MG63 (cell line): Measurements from ENCODE around the gene DMD. TPM values are rescaled to one million over a fixed set of nuclear protein-coding genes. Genes with fewer than 3 reads are reported as not detected.

ENCODE experiments used
- DNase-seq: peaks from one replicate; pipeline ENCODE4 v3.0.0-alpha.2; 2020
- H3K27me3 ChIP-seq: fragments of 250-450 bp; sonication (Bioruptor Pico); 2 replicates; pipeline ENCODE4 v1.5.1; 2020; ENCODE audit warnings: mild to moderate bottlenecking, moderate library complexity
- H3K36me3 ChIP-seq: fragments of 250-450 bp; sonication (Bioruptor Pico); 2 replicates; pipeline ENCODE4 v1.5.1; 2020; ENCODE audit warnings: mild to moderate bottlenecking, moderate library complexity
- H3K4me3 ChIP-seq: fragments of 250-450 bp; sonication (Bioruptor Pico); 2 replicates; pipeline ENCODE4 v1.5.1; 2020; ENCODE audit warnings: mild to moderate bottlenecking, moderate library complexity
- H3K9me3 ChIP-seq: fragments of 250-450 bp; sonication (Bioruptor Pico); 2 replicates; pipeline ENCODE4 v1.5.1; 2020; ENCODE audit warnings: mild to moderate bottlenecking, moderate library complexity
- total RNA-seq: library from RNA; depleted of rRNA; stranded (reverse); fragments of >200 nt; shearing (Covaris generic); gene quantifications from 2 replicates; pipeline ENCODE4 v1.2.3, GENCODE V29; 2014; ENCODE audit warnings: low replicate concordance

DMD gene
- total RNA-seq, 1 experiment from 2014 or later = 11.5 TPM

DNA sequence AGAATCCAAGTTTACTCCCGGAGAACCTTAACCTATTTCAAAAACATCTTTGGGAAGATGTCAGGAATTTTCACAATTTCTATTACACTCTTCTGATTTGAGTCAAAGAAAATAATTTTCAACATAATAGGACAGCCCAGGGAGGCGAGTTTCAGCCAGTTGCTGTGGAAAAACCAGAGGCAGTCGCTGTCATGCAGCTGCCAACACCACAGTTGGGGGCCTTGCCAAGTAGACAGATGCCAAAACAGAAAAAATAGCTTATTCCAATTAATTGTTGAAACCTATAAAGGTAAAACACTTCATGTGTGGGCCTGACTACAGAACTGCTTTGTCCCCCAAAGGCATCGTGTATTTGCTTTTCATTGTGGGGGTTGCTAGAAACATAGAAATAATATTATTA is 225.8 kb downstream of the DMD start:
- H3K9me3 ChIP-seq = no peaks in the 10 kb centered on the region
- H3K4me3 ChIP-seq = no peak overlapping the region
- H3K36me3 ChIP-seq = no peaks in the 10 kb centered on the region
- no peak for DNase-seq
- H3K27me3 ChIP-seq = no peaks in the 10 kb centered on the region

- no peaks in the 10 kb centered on the region for H3K9me3 ChIP-seq
- no peak for DNase-seq
- H3K4me3 ChIP-seq = no peak overlapping the region
- no peaks in the 10 kb centered on the region for H3K27me3 ChIP-seq
- no peaks in the 10 kb centered on the region for H3K36me3 ChIP-seq
Observed at GRCh38 chrX:32966821-32967355, 244.5 kb downstream of the DMD start.

DNA sequence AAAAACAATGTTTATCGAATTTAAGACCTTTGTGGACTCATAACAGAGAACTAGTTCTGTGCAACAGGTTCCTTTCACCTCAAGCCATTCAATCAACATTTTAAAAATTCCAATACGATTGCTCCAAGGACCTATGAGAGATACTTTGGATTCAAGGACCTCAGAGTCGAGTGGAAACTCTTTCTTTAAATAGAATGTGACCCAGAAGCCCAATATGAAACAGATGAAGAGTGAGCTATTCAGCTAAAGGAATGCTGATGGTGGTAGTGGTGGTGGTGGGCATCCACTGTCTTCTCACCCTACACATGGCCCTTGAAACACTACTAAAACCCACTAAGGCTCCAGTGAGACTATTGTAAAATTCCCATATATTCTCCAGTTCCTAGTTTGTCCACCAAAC is 257.2 kb downstream of the DMD start:
- no peak for DNase-seq
- Histone ChIP-seq H3K27me3 (no peaks in the 10 kb centered on the region), H3K4me3 (no peak overlapping the region), H3K36me3 (no peaks in the 10 kb centered on the region), H3K9me3 (no peaks in the 10 kb centered on the region)

DNA sequence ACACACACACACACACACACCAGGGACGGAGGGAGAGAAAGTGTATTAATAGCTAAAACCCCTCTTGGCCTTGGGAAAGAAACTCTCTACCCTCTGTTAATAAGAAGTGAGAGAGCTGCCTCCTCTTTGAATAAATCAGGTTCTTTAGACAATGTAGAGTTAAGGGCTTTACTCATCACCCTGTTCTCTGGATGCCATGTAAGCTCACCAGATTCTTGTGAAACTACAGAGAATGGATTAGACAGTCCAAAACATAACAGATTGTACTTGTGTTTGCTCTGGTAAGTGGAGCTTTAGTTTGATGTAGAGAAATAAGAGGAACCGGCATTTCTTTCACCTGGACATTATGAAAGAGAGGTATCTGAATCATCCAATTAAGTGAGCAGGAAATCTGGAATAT is 263.2 kb downstream of the DMD start:
- Histone ChIP-seq H3K9me3 (no peaks in the 10 kb centered on the region), H3K27me3 (no peaks in the 10 kb centered on the region), H3K4me3 (no peak overlapping the region), H3K36me3 (no peaks in the 10 kb centered on the region)
- DNase-seq = no peak

DNA sequence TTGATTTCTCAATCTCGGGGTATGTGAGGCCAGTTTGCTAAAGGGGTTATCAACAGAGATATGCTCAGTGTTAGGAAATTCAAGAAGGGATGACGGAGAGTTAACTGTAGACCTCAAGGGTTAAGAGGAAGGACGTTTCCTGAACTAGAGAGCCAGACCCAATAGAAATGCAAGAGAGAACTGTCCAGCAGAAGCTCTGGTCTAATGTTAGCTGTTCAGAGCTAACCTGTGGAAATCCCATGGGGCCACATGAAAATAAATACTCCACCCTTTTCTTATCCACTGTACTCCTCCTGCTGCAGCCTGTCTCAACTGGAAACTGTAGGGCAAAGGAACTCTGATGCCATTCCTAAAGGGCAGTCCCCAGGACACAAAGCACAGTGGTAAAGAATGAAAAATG is 274.3 kb downstream of the DMD start:
- DNase-seq = no peak
- Histone ChIP-seq H3K9me3 (no peaks in the 10 kb centered on the region), H3K4me3 (no peak overlapping the region), H3K27me3 (no peaks in the 10 kb centered on the region), H3K36me3 (no peaks in the 10 kb centered on the region)

DNA sequence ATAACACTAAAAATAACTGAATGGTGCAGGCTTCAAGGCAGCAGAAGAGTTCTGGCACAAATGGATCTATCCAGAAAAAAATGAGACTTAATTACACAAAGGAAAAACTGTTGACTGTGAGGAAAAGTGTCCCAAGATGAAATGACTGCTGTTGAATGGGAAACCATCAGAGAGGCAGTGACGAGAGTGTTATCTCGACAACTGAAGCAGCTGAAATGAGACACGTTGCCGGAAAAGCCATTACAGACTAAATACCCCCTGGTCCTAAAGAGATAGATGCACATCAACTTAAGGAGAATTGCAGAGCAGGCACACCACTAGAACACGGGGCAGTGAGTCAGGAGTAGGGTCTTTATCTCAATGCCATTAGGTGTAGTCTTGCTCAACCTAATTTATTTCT is 277.8 kb downstream of the DMD start:
- H3K36me3 ChIP-seq = no peaks in the 10 kb centered on the region
- no peaks in the 10 kb centered on the region for H3K27me3 ChIP-seq
- no peak overlapping the region for H3K4me3 ChIP-seq
- DNase-seq = no peak
- H3K9me3 ChIP-seq = no peaks in the 10 kb centered on the region

DNA sequence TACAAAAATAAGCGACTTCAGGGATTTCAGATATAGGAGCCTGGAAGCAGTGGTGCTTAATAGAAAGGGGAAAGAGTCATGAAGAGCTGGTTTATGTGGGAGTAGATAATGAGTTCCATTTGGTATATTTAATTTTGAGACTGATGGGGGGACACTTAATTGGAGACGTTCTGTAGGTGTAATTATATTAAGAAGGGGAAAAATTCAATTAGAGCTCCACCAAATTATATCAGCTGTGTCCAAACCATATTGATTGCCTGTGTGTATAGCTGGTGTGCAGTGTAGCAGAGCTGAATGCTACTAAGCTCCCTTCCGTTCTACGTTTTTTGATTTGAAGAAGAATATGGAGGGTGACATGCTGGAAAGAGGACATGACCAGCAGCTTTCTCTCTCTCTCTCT is 282.3 kb downstream of the DMD start:
- Histone ChIP-seq H3K36me3 (no peaks in the 10 kb centered on the region), H3K9me3 (no peaks in the 10 kb centered on the region), H3K27me3 (no peaks in the 10 kb centered on the region), H3K4me3 (no peak overlapping the region)
- no peak for DNase-seq

DNA sequence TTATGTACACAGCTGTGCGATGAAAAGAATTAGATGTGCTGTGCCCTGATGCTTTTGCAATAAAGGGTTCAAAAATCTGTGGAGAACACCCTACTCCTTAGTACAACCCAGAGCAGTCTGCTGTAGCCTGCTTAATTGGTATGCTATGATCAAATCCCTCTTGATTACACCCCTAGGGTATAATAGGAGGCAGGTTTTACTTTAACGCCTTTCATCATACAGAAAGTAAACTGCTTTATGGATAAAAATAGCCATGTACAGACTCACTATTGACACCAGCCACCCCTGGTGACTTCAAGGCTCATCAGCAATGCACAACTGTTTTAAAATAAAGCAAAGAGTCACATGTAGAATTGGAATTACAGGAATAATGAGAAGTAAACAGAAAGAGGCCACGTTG is 315.3 kb downstream of the DMD start:
- Histone ChIP-seq H3K27me3 (no peaks in the 10 kb centered on the region), H3K4me3 (no peak overlapping the region), H3K36me3 (no peaks in the 10 kb centered on the region), H3K9me3 (no peaks in the 10 kb centered on the region)
- no peak for DNase-seq

DNA sequence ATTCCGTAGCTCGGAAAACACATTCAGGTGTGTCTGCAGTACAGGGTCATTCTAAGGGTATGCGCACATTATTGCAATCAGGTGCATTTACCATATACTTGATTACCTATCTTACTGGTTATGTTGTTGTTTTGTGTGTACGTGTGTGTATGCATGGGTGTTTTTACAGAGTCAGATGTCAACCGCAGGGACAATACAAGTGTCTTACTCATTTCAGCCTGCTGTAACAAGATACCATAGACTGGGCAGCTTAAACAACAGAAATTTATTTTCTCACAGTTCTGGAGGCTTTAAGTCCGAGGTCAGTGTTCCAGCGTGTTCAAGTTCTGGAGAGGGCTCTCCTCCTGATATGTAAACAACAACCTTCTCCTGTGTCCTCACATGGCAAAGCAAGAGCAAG is 316.7 kb downstream of the DMD start:
- Histone ChIP-seq H3K9me3 (no peaks in the 10 kb centered on the region), H3K27me3 (no peaks in the 10 kb centered on the region), H3K4me3 (no peak overlapping the region), H3K36me3 (no peaks in the 10 kb centered on the region)
- no peak for DNase-seq

GRCh38 chrX:32893751-32894150 is 317.6 kb downstream of the DMD start:
- no peaks in the 10 kb centered on the region for H3K27me3 ChIP-seq
- H3K36me3 ChIP-seq = no peaks in the 10 kb centered on the region
- H3K4me3 ChIP-seq = no peak overlapping the region
- DNase-seq = no peak
- H3K9me3 ChIP-seq = no peaks in the 10 kb centered on the region

DNA sequence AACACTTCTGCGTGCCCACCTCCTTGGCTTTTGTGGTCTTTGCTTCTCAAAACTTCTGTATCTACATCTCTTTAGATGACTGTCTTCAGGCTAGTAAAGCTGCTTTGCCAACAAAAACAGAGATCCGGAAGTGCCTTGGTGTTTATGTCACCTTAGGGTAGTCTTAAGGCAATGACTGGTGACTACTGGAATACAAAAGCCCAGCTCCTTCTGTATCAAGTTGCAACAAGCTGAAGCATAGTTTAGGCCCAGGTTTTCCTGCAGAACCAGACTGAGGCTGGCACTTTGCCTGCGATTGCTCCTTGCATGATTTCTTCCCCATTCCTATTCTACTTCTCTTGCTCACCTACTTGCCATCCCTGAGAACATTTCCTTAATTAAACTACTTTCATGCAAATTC is 333.8 kb downstream of the DMD start:
- H3K27me3 ChIP-seq = no peaks in the 10 kb centered on the region
- no peaks in the 10 kb centered on the region for H3K9me3 ChIP-seq
- H3K4me3 ChIP-seq = no peak overlapping the region
- H3K36me3 ChIP-seq = no peaks in the 10 kb centered on the region
- peak; percentile 35 for DNase-seq

DNA sequence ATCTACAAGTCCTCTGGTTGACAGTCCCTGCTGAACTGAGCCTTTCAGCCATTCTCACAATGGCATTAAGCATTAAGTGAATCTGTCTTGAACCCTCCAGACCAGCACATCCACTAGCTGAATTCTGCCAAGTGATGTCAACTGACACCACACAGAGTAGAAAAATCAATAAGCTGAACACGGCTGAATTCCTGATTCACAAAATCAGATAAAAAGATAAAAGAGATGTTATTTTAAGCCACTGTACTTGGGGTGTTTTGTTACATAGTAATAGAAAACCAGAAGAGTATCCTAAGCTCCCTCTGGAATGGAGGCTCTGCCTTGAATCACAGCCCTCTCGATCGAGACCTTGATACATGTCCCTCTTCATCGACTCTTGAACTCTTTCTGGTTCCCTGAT is 336.5 kb downstream of the DMD start:
- Histone ChIP-seq H3K27me3 (no peaks in the 10 kb centered on the region), H3K36me3 (no peaks in the 10 kb centered on the region), H3K9me3 (no peaks in the 10 kb centered on the region), H3K4me3 (no peak overlapping the region)
- no peak for DNase-seq

- Histone ChIP-seq H3K4me3 (no peak overlapping the region), H3K9me3 (no peaks in the 10 kb centered on the region), H3K36me3 (no peaks in the 10 kb centered on the region), H3K27me3 (no peaks in the 10 kb centered on the region)
- no peak for DNase-seq
Observed at GRCh38 chrX:32873786-32874185, 337.6 kb downstream of the DMD start.

DNA sequence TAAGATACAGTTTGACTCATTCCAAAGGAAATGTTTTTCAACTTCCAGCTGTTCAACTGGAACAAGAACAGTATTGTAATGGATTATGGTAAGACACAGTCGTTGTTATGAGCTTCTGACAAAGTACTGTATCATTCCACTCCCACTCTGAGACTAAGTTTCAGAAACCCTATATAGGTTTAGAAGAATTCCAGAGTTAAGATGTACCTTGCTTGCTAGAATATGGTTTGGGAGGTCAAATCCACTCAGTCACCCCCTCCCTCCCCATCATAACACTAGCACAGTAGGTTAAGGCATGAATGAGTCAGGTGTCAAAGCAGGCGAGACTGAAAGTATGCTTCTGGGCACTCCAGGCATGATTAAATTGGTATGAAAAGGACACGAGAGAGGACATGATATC is 339.7 kb downstream of the DMD start:
- H3K36me3 ChIP-seq = no peaks in the 10 kb centered on the region
- no peaks in the 10 kb centered on the region for H3K27me3 ChIP-seq
- no peak overlapping the region for H3K4me3 ChIP-seq
- no peak for DNase-seq
- no peaks in the 10 kb centered on the region for H3K9me3 ChIP-seq

- no peak overlapping the region for H3K4me3 ChIP-seq
- DNase-seq = no peak
- no peaks in the 10 kb centered on the region for H3K36me3 ChIP-seq
Observed at GRCh38 chrX:32868524-32868895, 342.8 kb downstream of the DMD start.

DNA sequence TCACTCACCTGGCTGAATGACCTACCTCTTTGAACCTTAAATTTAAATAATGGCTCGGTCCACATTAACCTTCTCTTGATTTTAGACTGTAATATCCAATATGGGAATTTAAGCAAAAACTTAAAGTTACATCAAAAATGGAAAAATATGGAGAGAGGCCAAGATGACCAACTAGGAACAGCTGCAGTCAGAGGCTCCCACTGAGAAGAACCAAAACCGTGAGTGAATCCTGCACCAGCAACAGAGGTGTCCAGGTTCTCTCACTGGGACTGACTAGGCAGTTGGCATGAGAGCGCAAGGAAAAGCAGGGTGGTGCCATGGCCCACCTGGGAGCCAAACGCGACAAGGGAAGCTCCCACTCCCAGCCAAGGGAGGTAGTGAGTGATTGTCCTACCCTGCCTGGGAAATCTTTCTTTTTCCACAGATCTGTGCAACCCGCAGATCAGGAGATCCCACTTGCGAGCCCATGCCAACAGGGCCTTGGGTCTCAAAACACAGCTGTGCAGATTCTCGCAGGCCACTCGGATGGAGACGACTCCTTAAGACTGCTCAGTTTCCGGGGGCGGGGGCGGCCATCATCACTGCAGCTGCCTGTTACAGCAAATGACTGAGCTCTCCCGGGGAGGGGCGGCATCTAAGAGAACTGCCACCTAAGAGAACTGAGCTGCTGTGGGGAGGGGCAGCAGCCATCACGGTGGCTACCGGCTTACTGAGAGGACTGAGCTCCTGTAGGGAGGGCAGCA is 343.4 kb downstream of the DMD start:
- no peaks in the 10 kb centered on the region for H3K36me3 ChIP-seq
- H3K4me3 ChIP-seq = no peak overlapping the region
- H3K27me3 ChIP-seq = no peaks in the 10 kb centered on the region
- no peaks in the 10 kb centered on the region for H3K9me3 ChIP-seq
- DNase-seq = no peak

More at GRCh38 chrX:32868524-32868895, 342.8 kb downstream of the DMD start:
- Histone ChIP-seq H3K9me3 (no peaks in the 10 kb centered on the region), H3K27me3 (no peaks in the 10 kb centered on the region)

- DNase-seq = no peak
- Histone ChIP-seq H3K27me3 (no peaks in the 10 kb centered on the region), H3K9me3 (no peaks in the 10 kb centered on the region), H3K36me3 (no peaks in the 10 kb centered on the region), H3K4me3 (no peak overlapping the region)
Observed at GRCh38 chrX:32852203-32852602, 359.1 kb downstream of the DMD start.

DNA sequence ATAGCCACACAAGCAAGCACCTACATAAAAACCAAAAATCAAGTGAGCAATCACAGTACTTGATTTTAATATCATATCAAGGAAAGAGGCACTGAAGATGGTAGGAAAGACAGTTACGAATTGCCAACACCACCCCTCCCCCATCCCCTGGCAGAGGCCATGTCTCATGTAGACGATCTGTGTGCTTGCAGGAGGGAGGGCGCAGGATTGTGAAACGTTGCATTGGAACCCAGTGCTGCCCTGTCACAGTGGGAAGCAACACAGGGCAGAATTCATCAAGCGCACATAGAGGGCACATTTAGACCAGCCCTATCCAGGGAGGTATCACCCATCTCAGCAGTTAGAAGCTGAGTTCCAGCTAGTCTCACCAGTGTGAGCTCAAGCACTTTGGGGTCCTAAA is 359.8 kb downstream of the DMD start:
- DNase-seq = no peak
- Histone ChIP-seq H3K36me3 (no peaks in the 10 kb centered on the region), H3K4me3 (no peak overlapping the region), H3K9me3 (no peaks in the 10 kb centered on the region), H3K27me3 (no peaks in the 10 kb centered on the region)
